Skeletal muscle tissue (tissue), 4 donors: ENCODE data around the gene CD70. TPM values are rescaled to one million over a fixed set of nuclear protein-coding genes. Genes with fewer than 3 reads are reported as not detected.
"Not testable (repeated sequence)": the region's sequence is repeated elsewhere in the genome, so short reads cannot be mapped to it uniquely, and the experiment has no call there.

ENCODE experiments used
- H3K27ac ChIP-seq: one replicate; pipeline ENCODE4 v1.7.0; 2013; ENCODE audit warnings: mild to moderate bottlenecking, low read depth, low read length, inconsistent platforms
- H3K27me3 ChIP-seq, 3 donors: one replicate each; pipeline ENCODE4 v1.7.0; 2013; ENCODE audit warnings: low read length in 3 of 3; ENCODE audit not compliant: control insufficient read depth in 3 of 3, insufficient read depth in 3 of 3
- H3K36me3 ChIP-seq, 3 donors: one replicate each; pipeline ENCODE4 v1.7.0; 2013; ENCODE audit warnings: low read length in 3 of 3; ENCODE audit not compliant: control insufficient read depth in 3 of 3, insufficient read depth in 3 of 3
- H3K4me1 ChIP-seq, 3 donors: one replicate each; pipeline ENCODE4 v1.7.0; 2013; ENCODE audit warnings: low read length in 3 of 3, mild to moderate bottlenecking in 3 of 3; ENCODE audit not compliant: control insufficient read depth in 3 of 3, insufficient read depth in 3 of 3
- H3K4me3 ChIP-seq, 3 donors: one replicate each; pipeline ENCODE4 v1.7.0; 2013; ENCODE audit warnings: low read length in 3 of 3
- H3K9ac ChIP-seq, 3 donors: one replicate each; pipeline ENCODE4 v1.7.0; 2013; ENCODE audit warnings: low read length in 3 of 3, mild to moderate bottlenecking in 3 of 3, moderate library complexity in 2 of 3, low read depth in 1 of 3
- H3K9me3 ChIP-seq, 3 donors: one replicate each; pipeline ENCODE4 v1.7.0; 2013; ENCODE audit warnings: low read length in 3 of 3; ENCODE audit not compliant: control insufficient read depth in 3 of 3
- total RNA-seq: library from RNA; depleted of rRNA; stranded (reverse); fragments of >200 nt; gene quantifications from one replicate; pipeline ENCODE4 v1.2.3, GENCODE V29; 2014
- donor health status: Osteomylitis.

The CD70 gene
- total RNA-seq, 1 donor from 2014 or later, result 1.0 TPM

- H3K9me3 ChIP-seq, result no peaks in the 10 kb centered on the region
- peaks cover 0 to 2% (median 0%) of the 10 kb centered on the region in 3 donors for H3K27me3 ChIP-seq
- no peak overlapping the region for H3K27ac ChIP-seq
- H3K36me3 ChIP-seq, result no peaks in the 10 kb centered on the region
- no peaks in the 10 kb centered on the region for H3K4me1 ChIP-seq
- no peak overlapping the region for H3K9ac ChIP-seq
- H3K4me3 ChIP-seq, result no peak overlapping the region
These were observed 20.2 kb upstream of the CD70 start for GRCh38 chr19:6610934-6611852.

- Histone ChIP-seq H3K27me3 (peaks cover 0 to 2% (median 0%) of the 10 kb centered on the region in 3 donors), H3K36me3 (no peaks in the 10 kb centered on the region), H3K4me1 (no peaks in the 10 kb centered on the region), H3K9ac (no peak overlapping the region), H3K9me3 (no peaks in the 10 kb centered on the region), H3K27ac (no peak overlapping the region), H3K4me3 (no peak overlapping the region)
These were observed 18.0 kb upstream of the CD70 start for GRCh38 chr19:6608940-6609339.

GRCh38 chr19:6608146-6608545, 17.2 kb upstream of the CD70 start:
- not testable (repeated sequence) for H3K9ac ChIP-seq, H3K9me3 ChIP-seq, H3K4me1 ChIP-seq, H3K36me3 ChIP-seq, H3K27ac ChIP-seq, H3K27me3 ChIP-seq, H3K4me3 ChIP-seq

GRCh38 chr19:6606276-6607070, 15.5 kb upstream of the CD70 start:
- H3K27ac ChIP-seq, H3K9me3 ChIP-seq, H3K9ac ChIP-seq, H3K4me1 ChIP-seq, H3K4me3 ChIP-seq, H3K27me3 ChIP-seq, H3K36me3 ChIP-seq: not testable (repeated sequence)

- no peak overlapping the region for H3K4me3 ChIP-seq
- H3K27me3 ChIP-seq, result no peaks in the 10 kb centered on the region
These were observed 14.0 kb upstream of the CD70 start for GRCh38 chr19:6604906-6605305.

GRCh38 chr19:6602729-6603114, 11.8 kb upstream of the CD70 start:
- no peaks in the 10 kb centered on the region for H3K9me3 ChIP-seq
- no peak overlapping the region for H3K9ac ChIP-seq
- no peaks in the 10 kb centered on the region for H3K27me3 ChIP-seq
- H3K36me3 ChIP-seq, result no peaks in the 10 kb centered on the region
- no peak overlapping the region for H3K4me3 ChIP-seq
- no peaks in the 10 kb centered on the region for H3K4me1 ChIP-seq
- no peak overlapping the region for H3K27ac ChIP-seq

More at GRCh38 chr19:6604906-6605305, 14.0 kb upstream of the CD70 start:
- no peak overlapping the region for H3K9ac ChIP-seq
- no peak overlapping the region for H3K27ac ChIP-seq
- no peaks in the 10 kb centered on the region for H3K4me1 ChIP-seq
- no peaks in the 10 kb centered on the region for H3K9me3 ChIP-seq
- H3K36me3 ChIP-seq, result no peaks in the 10 kb centered on the region

GRCh38 chr19:6601537-6602052, 10.6 kb upstream of the CD70 start:
- not testable (repeated sequence) for H3K27ac ChIP-seq, H3K4me1 ChIP-seq, H3K36me3 ChIP-seq, H3K4me3 ChIP-seq, H3K9ac ChIP-seq, H3K9me3 ChIP-seq, H3K27me3 ChIP-seq

GRCh38 chr19:6600951-6601536, 10.1 kb upstream of the CD70 start:
- H3K4me3 ChIP-seq, H3K36me3 ChIP-seq, H3K9me3 ChIP-seq, H3K9ac ChIP-seq, H3K27me3 ChIP-seq, H3K27ac ChIP-seq, H3K4me1 ChIP-seq: not testable (repeated sequence)

- Histone ChIP-seq H3K4me1 (no peaks in the 10 kb centered on the region), H3K27me3 (peaks cover 2 to 9% (median 4%) of the 10 kb centered on the region in 3 donors), H3K27ac (no peak overlapping the region), H3K9me3 (no peaks in the 10 kb centered on the region), H3K36me3 (no peaks in the 10 kb centered on the region), H3K9ac (no peak overlapping the region), H3K4me3 (no peak overlapping the region)
These were observed 9.0 kb upstream of the CD70 start for GRCh38 chr19:6599866-6600454.
